ENCODE data around the gene RNF123.

DNA sequence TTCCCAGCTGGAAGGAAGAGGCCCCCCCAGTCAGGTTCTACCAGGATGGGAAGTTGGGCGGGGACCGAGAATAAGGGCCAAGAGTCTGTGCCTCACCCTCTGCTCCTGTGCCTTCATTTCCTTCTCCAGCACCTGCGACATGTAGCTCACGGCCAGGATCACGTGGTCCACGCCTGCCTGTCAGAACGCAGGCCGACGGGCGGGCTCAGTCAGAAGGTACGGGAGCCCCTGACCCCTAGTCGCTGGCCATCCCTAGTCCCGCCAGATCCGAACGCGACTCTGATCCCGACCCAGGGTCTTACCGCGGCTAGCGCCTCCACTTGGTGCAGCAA lies 33.9 kb downstream of the RNF123 start:
- TF ChIP-seq, protein P1, sequence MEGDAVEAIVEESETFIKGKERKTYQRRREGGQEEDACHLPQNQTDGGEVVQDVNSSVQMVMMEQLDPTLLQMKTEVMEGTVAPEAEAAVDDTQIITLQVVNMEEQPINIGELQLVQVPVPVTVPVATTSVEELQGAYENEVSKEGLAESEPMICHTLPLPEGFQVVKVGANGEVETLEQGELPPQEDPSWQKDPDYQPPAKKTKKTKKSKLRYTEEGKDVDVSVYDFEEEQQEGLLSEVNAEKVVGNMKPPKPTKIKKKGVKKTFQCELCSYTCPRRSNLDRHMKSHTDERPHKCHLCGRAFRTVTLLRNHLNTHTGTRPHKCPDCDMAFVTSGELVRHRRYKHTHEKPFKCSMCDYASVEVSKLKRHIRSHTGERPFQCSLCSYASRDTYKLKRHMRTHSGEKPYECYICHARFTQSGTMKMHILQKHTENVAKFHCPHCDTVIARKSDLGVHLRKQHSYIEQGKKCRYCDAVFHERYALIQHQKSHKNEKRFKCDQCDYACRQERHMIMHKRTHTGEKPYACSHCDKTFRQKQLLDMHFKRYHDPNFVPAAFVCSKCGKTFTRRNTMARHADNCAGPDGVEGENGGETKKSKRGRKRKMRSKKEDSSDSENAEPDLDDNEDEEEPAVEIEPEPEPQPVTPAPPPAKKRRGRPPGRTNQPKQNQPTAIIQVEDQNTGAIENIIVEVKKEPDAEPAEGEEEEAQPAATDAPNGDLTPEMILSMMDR (IDR thresholded peaks at IDR 0.05): no peak
- TF ChIP-seq EP300 (IDR thresholded peaks at IDR 0.05; ENCODE audit: low read depth): no peak
- no peak for TF ChIP-seq POLR2A (IDR thresholded peaks at IDR 0.05)

Measured in transverse colon (tissue), 3 donors.